SK-N-SH (cell line): ENCODE measurements around the gene CISD1. TPM values are rescaled to one million over a fixed set of nuclear protein-coding genes. Genes with fewer than 3 reads are reported as not detected.

ENCODE experiments used
- CTCF ChIA-PET: fragments of 300-600, 350-600 bp; formaldehyde crosslinking; extraction: SDS; loops from one replicate; lab custom pipeline; 2021; lab: Yijun Ruan, JAX
- POLR2A ChIA-PET: fragments of 350-600 bp; sonication (Branson Sonifier 250); formaldehyde crosslinking; extraction: SDS; loops from one replicate; lab custom pipeline; 2020; ENCODE audit warnings: antibody characterized with exemption, inconsistent platforms; lab: Yijun Ruan, JAX
- DNase-seq: peaks from one replicate; pipeline ENCODE4 v3.0.0; 2012
- H2AFZ ChIP-seq: fragments of 200-600 bp; sonication (generic); 2 replicates; pipeline ENCODE4 v1.8.1; 2016; ENCODE audit warnings: antibody characterized with exemption, mild to moderate bottlenecking, low read depth
- H3F3A ChIP-seq: fragments of 200-600 bp; sonication (generic); replicated peaks from 2 replicates; pipeline ENCODE3; 2016; ENCODE audit warnings: antibody characterized with exemption, mild to moderate bottlenecking; ENCODE audit not compliant: insufficient read depth
- H3K27ac ChIP-seq, 2 experiments: fragments of 200-500 bp in 1 of 2; fragments of 200-600 bp in 1 of 2; sonication (Bioruptor generic) in 1 of 2; sonication (generic), shearing (Covaris generic) in 1 of 2; 2 replicates each; pipeline versions ENCODE4 v1.5.1 to v1.6.1; 2014 to 2016; ENCODE audit warnings: low read depth in 2 of 2, inconsistent platforms in 1 of 2, low read length in 1 of 2, mild to moderate bottlenecking in 1 of 2, mixed read lengths in 1 of 2
- H3K27me3 ChIP-seq: fragments of 200-600 bp; sonication (generic), shearing (Covaris generic); 2 replicates; pipeline ENCODE4 v1.6.1; 2016; ENCODE audit warnings: mixed run types; ENCODE audit not compliant: insufficient read depth
- H3K36me3 ChIP-seq, 2 experiments: fragments of 200-500 bp in 1 of 2; fragments of 200-600 bp in 1 of 2; sonication (Bioruptor generic) in 1 of 2; sonication (generic) in 1 of 2; replicated peaks in 1 of 2; 2 replicates each; pipeline versions ENCODE3 to v1.5.1; 2014 to 2016; ENCODE audit warnings: low read length in 1 of 2, mild to moderate bottlenecking in 1 of 2; ENCODE audit not compliant: insufficient read depth in 2 of 2, control insufficient read depth in 1 of 2
- H3K4me1 ChIP-seq, 2 experiments: fragments of 200-500 bp in 1 of 2; fragments of 200-600 bp in 1 of 2; sonication (Bioruptor generic) in 1 of 2; sonication (generic), shearing (Covaris generic) in 1 of 2; 2 replicates each; pipeline versions ENCODE4 v1.5.1 to v1.6.1; 2014 to 2016; ENCODE audit warnings: low read depth in 1 of 2, low read length in 1 of 2, mixed run types in 1 of 2; ENCODE audit not compliant: insufficient read depth in 2 of 2, control insufficient read depth in 1 of 2
- H3K4me2 ChIP-seq: fragments of 200-600 bp; sonication (generic), shearing (Covaris generic); 2 replicates; pipeline ENCODE4 v1.6.1; 2017; ENCODE audit warnings: mixed run types
- H3K4me3 ChIP-seq, 2 experiments: fragments of 200-500 bp in 1 of 2; fragments of 200-600 bp in 1 of 2; sonication (Bioruptor generic) in 1 of 2; sonication (generic), shearing (Covaris generic) in 1 of 2; 2 replicates each; pipeline versions ENCODE4 v1.5.1 to v1.8.1; 2014 to 2016; ENCODE audit warnings: low read depth in 2 of 2, inconsistent platforms in 1 of 2, low read length in 1 of 2, mild to moderate bottlenecking in 1 of 2, mixed read lengths in 1 of 2, moderate library complexity in 1 of 2
- H3K79me2 ChIP-seq: fragments of 200-600 bp; sonication (generic); 2 replicates; pipeline ENCODE4 v1.8.1; 2017; ENCODE audit warnings: mild to moderate bottlenecking; ENCODE audit not compliant: insufficient read depth
- H3K9ac ChIP-seq: fragments of 200-600 bp; sonication (generic); 2 replicates; pipeline ENCODE4 v1.6.1; 2017; ENCODE audit warnings: mixed run types
- H3K9me2 ChIP-seq: fragments of 200-600 bp; sonication (generic); 2 replicates; pipeline ENCODE4 v1.6.1; 2017; ENCODE audit warnings: mixed run types
- H3K9me3 ChIP-seq: fragments of 200-600 bp; sonication (generic); 2 replicates; pipeline ENCODE4 v1.6.1; 2017; ENCODE audit warnings: mixed run types, mild to moderate bottlenecking, moderate library complexity
- H4K20me1 ChIP-seq: fragments of 200-600 bp; sonication (generic); 2 replicates; pipeline ENCODE4 v1.6.1; 2017; ENCODE audit warnings: mild to moderate bottlenecking, mixed run types; ENCODE audit not compliant: insufficient read depth
- CHD2 ChIP-seq: fragments of 150-350 bp; IDR thresholded peaks from 2 replicates; pipeline ENCODE4 v1.6.1; 2018; ENCODE audit warnings: low read length; ENCODE audit not compliant: partially characterized antibody
- ELF1 ChIP-seq: IDR thresholded peaks from 2 replicates; pipeline ENCODE4 v1.4.0; 2012
- EP300 ChIP-seq, 2 experiments: IDR thresholded peaks; 2 replicates each; pipeline versions ENCODE4 v1.4.0 to v1.6.1; 2012; ENCODE audit warnings: borderline replicate concordance in 1 of 2, low read depth in 1 of 2, low read length in 1 of 2
- EZH2phosphoT487 ChIP-seq: fragments of 200-600 bp; sonication (generic); IDR thresholded peaks from 2 replicates; pipeline ENCODE4 v1.6.1; 2017; ENCODE audit warnings: low read depth, mixed run types, mild to moderate bottlenecking, antibody characterized with exemption, moderate library complexity, borderline replicate concordance
- FOSL2 ChIP-seq: IDR thresholded peaks from 2 replicates; pipeline ENCODE4 v1.4.0; 2012; ENCODE audit warnings: low read depth, mild to moderate bottlenecking, moderate library complexity, borderline replicate concordance
- GABPA ChIP-seq: IDR thresholded peaks from 2 replicates; pipeline ENCODE4 v1.4.0; 2012; ENCODE audit warnings: low read depth, mild to moderate bottlenecking
- JUND ChIP-seq: IDR thresholded peaks from 2 replicates; pipeline ENCODE4 v1.4.0; 2012
- MAX ChIP-seq: IDR thresholded peaks from 2 replicates; pipeline ENCODE4 v1.4.0; 2012; ENCODE audit warnings: low read depth
- MEF2A ChIP-seq: IDR thresholded peaks from 2 replicates; pipeline ENCODE4 v1.4.0; 2012; ENCODE audit warnings: low read depth, borderline replicate concordance
- MXI1 ChIP-seq: IDR thresholded peaks from 2 replicates; pipeline ENCODE4 v1.6.1; 2012; ENCODE audit warnings: mild to moderate bottlenecking, low read depth, low read length, improper control_type of control experiment
- NFIC ChIP-seq: IDR thresholded peaks from 2 replicates; pipeline ENCODE4 v1.4.0; 2012; ENCODE audit warnings: borderline replicate concordance
- NRF1 ChIP-seq: IDR thresholded peaks from 2 replicates; pipeline ENCODE4 v1.6.1; 2012; ENCODE audit warnings: low read depth, mild to moderate bottlenecking, low read length
- REST ChIP-seq: IDR thresholded peaks from 2 replicates; pipeline ENCODE4 v1.6.1; 2012; ENCODE audit warnings: mild to moderate bottlenecking, low read depth, low read length, moderate library complexity
- RXRA ChIP-seq: IDR thresholded peaks from 2 replicates; pipeline ENCODE4 v1.4.0; 2012; ENCODE audit warnings: low read depth, mild to moderate bottlenecking, borderline replicate concordance
- SIN3A ChIP-seq: IDR thresholded peaks from 2 replicates; pipeline ENCODE4 v1.6.1; 2012; ENCODE audit warnings: low read depth, mild to moderate bottlenecking, low read length, moderate library complexity, borderline replicate concordance
- SMC3 ChIP-seq: IDR thresholded peaks from 2 replicates; pipeline ENCODE4 v1.6.1; 2012; ENCODE audit warnings: low read depth, low read length, improper control_type of control experiment
- TEAD4 ChIP-seq: IDR thresholded peaks from 2 replicates; pipeline ENCODE4 v1.4.0; 2012; ENCODE audit warnings: mild to moderate bottlenecking, borderline replicate concordance; ENCODE audit not compliant: insufficient read depth
- USF2 ChIP-seq: fragments of 150-350 bp; IDR thresholded peaks from 2 replicates; pipeline ENCODE4 v1.6.1; 2017; ENCODE audit warnings: antibody characterized with exemption, low read length, low read depth, borderline replicate concordance
- YY1 ChIP-seq: IDR thresholded peaks from 2 replicates; pipeline ENCODE4 v1.4.0; 2012; ENCODE audit warnings: low read depth, mild to moderate bottlenecking
- WGBS: methylation state at CpG from one replicate; pipeline ENCODE4 v1.1.6; 2017; ENCODE audit warnings: low lambda C conversion rate; 5-methylcytosine and 5-hydroxymethylcytosine counted together
- polyA plus RNA-seq, 3 experiments: library from polyadenylated mRNA; depleted of rRNA; stranded (reverse); fragments of >200 nt; gene quantifications; 2 replicates each; pipeline ENCODE4 v1.2.3, GENCODE V29; 2012
- TF ChIP-seq, protein P1 (sequence below): fragments of 150-350 bp; IDR thresholded peaks from 2 replicates; pipeline ENCODE4 v1.6.1; 2016; ENCODE audit warnings: mild to moderate bottlenecking, low read depth, low read length
- TF ChIP-seq, protein P2 (sequence below): IDR thresholded peaks from 2 replicates; pipeline ENCODE4; 2012

CISD1 gene
- polyA plus RNA-seq, 1 of the 3 experiments (the other 2 are of a cell fraction), result 34.1 TPM

DNA sequence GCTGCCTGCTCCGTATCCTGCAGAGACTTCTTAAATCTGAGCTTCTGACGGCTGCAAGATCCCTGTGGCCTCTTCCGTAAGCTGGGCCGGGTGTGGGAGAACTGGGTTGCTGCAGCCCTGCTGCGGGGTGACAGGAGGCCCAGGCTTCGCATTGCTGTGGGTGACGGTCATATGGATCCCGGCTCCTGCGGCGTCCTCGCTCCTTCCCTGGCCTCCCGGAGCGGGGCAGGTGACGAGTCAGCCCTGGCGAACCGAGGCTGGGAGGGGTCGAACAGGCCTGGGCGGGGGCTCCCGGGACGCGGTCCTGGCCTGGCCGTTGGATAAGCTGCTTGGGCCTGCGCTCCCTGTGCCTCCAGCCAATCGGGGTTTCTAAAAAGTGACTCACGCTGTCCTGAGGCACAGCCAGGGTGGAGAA, 58.0 kb downstream of the CISD1 start:
- no peak for TF ChIP-seq SIN3A
- TF ChIP-seq SMC3, result no peak
- TF ChIP-seq EZH2phosphoT487, result no peak
- TF ChIP-seq RXRA, result no peak
- TF ChIP-seq YY1, result no peak
- no peak for TF ChIP-seq NRF1
- no peak for TF ChIP-seq CHD2
- no peak for TF ChIP-seq NFIC
- no peak for TF ChIP-seq JUND
- TF ChIP-seq, all 33 proteins: peak for 0
- Histone ChIP-seq H3K4me1 (no peaks in the 10 kb centered on the region), H3K79me2 (no peaks in the 10 kb centered on the region), H3K9me3 (no peaks in the 10 kb centered on the region), H3F3A (no peaks in the 10 kb centered on the region), H3K27ac (no peak overlapping the region), H3K4me2 (no peak overlapping the region), H3K9me2 (no peaks in the 10 kb centered on the region), H2AFZ (no peak overlapping the region), H3K9ac (no peak overlapping the region), H4K20me1 (no peaks in the 10 kb centered on the region), H3K36me3 (no peaks in the 10 kb centered on the region), H3K4me3 (no peak overlapping the region), H3K27me3 (no peaks in the 10 kb centered on the region; the same call in 1 of the 2 replicates)
- 89% methylated on average over 21 of the region's 25 CpGs for WGBS
- ChIA-PET CTCF (interaction anchor here (0.8 to 1.0 kb wide), 3 partner anchors 17 to 27 kb away, joined by 3 read pairs; no protein-coding TSS in a partner anchor), POLR2A (interaction anchor here (1.4 kb wide), 1 partner anchor 8 kb away, joined by 3 read pairs; the partner anchor contains the start of gene UBE2D1)
- DNase-seq, result no peak

GRCh38 chr10:58328233-58328632, 59.3 kb downstream of the CISD1 start:
- Histone ChIP-seq H4K20me1 (no peaks in the 10 kb centered on the region), H3K36me3 (no peaks in the 10 kb centered on the region), H3F3A (no peaks in the 10 kb centered on the region), H3K4me1 (no peaks in the 10 kb centered on the region), H2AFZ (no peak overlapping the region), H3K9me3 (no peaks in the 10 kb centered on the region), H3K27me3 (no peaks in the 10 kb centered on the region; the same call in 1 of the 2 replicates), H3K9me2 (no peaks in the 10 kb centered on the region), H3K27ac (no peak overlapping the region), H3K9ac (no peak overlapping the region), H3K79me2 (no peaks in the 10 kb centered on the region), H3K4me2 (no peak overlapping the region), H3K4me3 (no peak overlapping the region)
- DNase-seq, result no peak
- ChIA-PET POLR2A (no interaction called here), CTCF (interaction anchor here (1.0 kb wide), 1 partner anchor 29 kb away, joined by 3 read pairs; no protein-coding TSS in a partner anchor)
- 67% methylated on average over 1 of the region's 1 CpG for WGBS
- TF ChIP-seq USF2, result no peak
- no peak for TF ChIP-seq GABPA
- no peak for TF ChIP-seq EP300 (IDR thresholded peaks at IDR 0.05; ENCODE audit: borderline replicate concordance in 1 of 2, low read depth in 1 of 2, low read length in 1 of 2)
- TF ChIP-seq, protein P1, sequence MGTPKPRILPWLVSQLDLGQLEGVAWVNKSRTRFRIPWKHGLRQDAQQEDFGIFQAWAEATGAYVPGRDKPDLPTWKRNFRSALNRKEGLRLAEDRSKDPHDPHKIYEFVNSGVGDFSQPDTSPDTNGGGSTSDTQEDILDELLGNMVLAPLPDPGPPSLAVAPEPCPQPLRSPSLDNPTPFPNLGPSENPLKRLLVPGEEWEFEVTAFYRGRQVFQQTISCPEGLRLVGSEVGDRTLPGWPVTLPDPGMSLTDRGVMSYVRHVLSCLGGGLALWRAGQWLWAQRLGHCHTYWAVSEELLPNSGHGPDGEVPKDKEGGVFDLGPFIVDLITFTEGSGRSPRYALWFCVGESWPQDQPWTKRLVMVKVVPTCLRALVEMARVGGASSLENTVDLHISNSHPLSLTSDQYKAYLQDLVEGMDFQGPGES, result no peak
- no peak for TF ChIP-seq CHD2
- TF ChIP-seq TEAD4, result no peak
- no peak for TF ChIP-seq REST
- no peak for TF ChIP-seq YY1
- TF ChIP-seq FOSL2, result no peak
- TF ChIP-seq MEF2A, result no peak
- TF ChIP-seq MXI1, result no peak
- TF ChIP-seq, protein P2, sequence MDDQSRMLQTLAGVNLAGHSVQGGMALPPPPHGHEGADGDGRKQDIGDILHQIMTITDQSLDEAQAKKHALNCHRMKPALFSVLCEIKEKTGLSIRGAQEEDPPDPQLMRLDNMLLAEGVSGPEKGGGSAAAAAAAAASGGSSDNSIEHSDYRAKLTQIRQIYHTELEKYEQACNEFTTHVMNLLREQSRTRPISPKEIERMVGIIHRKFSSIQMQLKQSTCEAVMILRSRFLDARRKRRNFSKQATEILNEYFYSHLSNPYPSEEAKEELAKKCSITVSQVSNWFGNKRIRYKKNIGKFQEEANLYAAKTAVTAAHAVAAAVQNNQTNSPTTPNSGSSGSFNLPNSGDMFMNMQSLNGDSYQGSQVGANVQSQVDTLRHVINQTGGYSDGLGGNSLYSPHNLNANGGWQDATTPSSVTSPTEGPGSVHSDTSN, result no peak
- no peak for TF ChIP-seq NFIC
- no peak for TF ChIP-seq ELF1
- no peak for TF ChIP-seq MAX
